GM23338 (cell line): ENCODE results near the gene ARHGAP32. TPM values are rescaled to one million over a fixed set of nuclear protein-coding genes. Genes with fewer than 3 reads are reported as not detected.
"Not testable (repeated sequence)": the region's sequence is repeated elsewhere in the genome, so short reads cannot be mapped to it uniquely, and the experiment has no call there.

Source experiments
- ATAC-seq: fragments of 200-7000 bp; cut with Tn5 transposase; 3 replicates; pipeline ENCODE4 v1.9.1; 2020
- DNase-seq: peaks from one replicate; pipeline ENCODE4 v3.0.0-alpha.2; 2015; ENCODE audit warnings: low spot score
- H2AFZ ChIP-seq: fragments of 200-600 bp; sonication (generic); 2 replicates; pipeline ENCODE4 v1.8.0; 2016; ENCODE audit warnings: antibody characterized with exemption, mild to moderate bottlenecking, moderate library complexity
- H3F3A ChIP-seq: fragments of 200-600 bp; sonication (generic); replicated peaks from 2 replicates; pipeline ENCODE4 v1.8.0; 2017; ENCODE audit warnings: antibody characterized with exemption, mixed run types, low read depth
- H3K27ac ChIP-seq: fragments of 200-600 bp; sonication (generic); 2 replicates; pipeline ENCODE4 v1.6.1; 2016; ENCODE audit warnings: low read depth
- H3K27me3 ChIP-seq: fragments of 200-600 bp; sonication (generic); 2 replicates; pipeline ENCODE4 v1.8.0; 2016; ENCODE audit warnings: mild to moderate bottlenecking, mixed run types, moderate library complexity; ENCODE audit not compliant: insufficient read depth
- H3K36me3 ChIP-seq: fragments of 200-600 bp; sonication (generic); 2 replicates; pipeline ENCODE4 v1.8.0; 2016; ENCODE audit warnings: mild to moderate bottlenecking; ENCODE audit not compliant: insufficient read depth
- H3K4me1 ChIP-seq: fragments of 200-600 bp; sonication (generic); 2 replicates; pipeline ENCODE4 v1.8.0; 2016; ENCODE audit warnings: mild to moderate bottlenecking, moderate library complexity; ENCODE audit not compliant: insufficient read depth
- H3K4me2 ChIP-seq: fragments of 200-600 bp; sonication (generic); 2 replicates; pipeline ENCODE4 v1.7.1; 2017; ENCODE audit warnings: mixed run types
- H3K4me3 ChIP-seq: fragments of 200-600 bp; sonication (generic); 2 replicates; pipeline ENCODE4 v1.6.1; 2016; ENCODE audit warnings: mixed run types
- H3K79me2 ChIP-seq: fragments of 200-600 bp; sonication (generic); replicated peaks from 2 replicates; pipeline ENCODE4 v1.8.0; 2017; ENCODE audit warnings: mild to moderate bottlenecking; ENCODE audit not compliant: insufficient read depth
- H3K9me2 ChIP-seq: fragments of 200-600 bp; sonication (generic); 2 replicates; pipeline ENCODE4 v1.8.0; 2017; ENCODE audit not compliant: insufficient read depth
- H4K20me1 ChIP-seq: fragments of 200-600 bp; sonication (generic); replicated peaks from 2 replicates; pipeline ENCODE4 v1.8.0; 2017; ENCODE audit warnings: mild to moderate bottlenecking; ENCODE audit not compliant: insufficient read depth
- H3K27ac Mint-ChIP-seq: 2 replicates; pipeline ENCODE4 v1.8.0; 2020; ENCODE audit warnings: inconsistent platforms, mild to moderate bottlenecking, moderate library complexity, mixed read lengths
- H3K27me3 Mint-ChIP-seq: 3 replicates; pipeline ENCODE4 v1.8.0; 2022; ENCODE audit warnings: low read depth, mild to moderate bottlenecking, moderate library complexity, mixed read lengths, inconsistent platforms; ENCODE audit not compliant: insufficient read depth, poor library complexity
- H3K36me3 Mint-ChIP-seq: 3 replicates; pipeline ENCODE4 v1.8.0; 2021; ENCODE audit warnings: low read depth, mild to moderate bottlenecking, inconsistent platforms, moderate library complexity, mixed read lengths
- H3K4me1 Mint-ChIP-seq: 3 replicates; pipeline ENCODE4 v1.8.0; 2020; ENCODE audit warnings: mild to moderate bottlenecking, inconsistent platforms, mixed read lengths
- H3K4me3 Mint-ChIP-seq: 3 replicates; pipeline ENCODE4 v1.8.0; 2021; ENCODE audit warnings: moderate library complexity, mild to moderate bottlenecking, inconsistent platforms, mixed read lengths
- H3K9me3 Mint-ChIP-seq: 3 replicates; pipeline ENCODE4 v1.8.0; 2020; ENCODE audit warnings: moderate library complexity, mild to moderate bottlenecking, inconsistent platforms, mixed read lengths
- CREB1 ChIP-seq: fragments of 250-450 bp; sonication (Bioruptor Pico); IDR thresholded peaks from 2 replicates; pipeline ENCODE4 v1.5.0; 2020; ENCODE audit warnings: low read depth, mild to moderate bottlenecking, moderate library complexity
- CTCF ChIP-seq, 2 experiments: fragments of 200-600 bp in 1 of 2; sonication (generic) in 1 of 2; conservative IDR thresholded peaks; 2 replicates each; pipeline versions ENCODE4 v1.5.1 to v1.6.1; 2016 to 2017; ENCODE audit warnings: antibody characterized with exemption in 2 of 2, low read depth in 2 of 2, mild to moderate bottlenecking in 2 of 2, moderate library complexity in 1 of 2
- ETS1 ChIP-seq: IDR thresholded peaks from 2 replicates; pipeline ENCODE4 v1.6.1; 2016; ENCODE audit warnings: antibody characterized with exemption
- EZH2 ChIP-seq: fragments of 200-600 bp; sonication (generic); IDR thresholded peaks from one replicate; pipeline ENCODE4 v1.8.0; 2017; ENCODE audit warnings: antibody characterized with exemption, mild to moderate bottlenecking, low read depth; ENCODE audit not compliant: unreplicated experiment
- EZH2phosphoT487 ChIP-seq: fragments of 200-600 bp; sonication (generic); IDR thresholded peaks from one replicate; pipeline ENCODE4 v1.8.1; 2018; ENCODE audit warnings: antibody characterized with exemption; ENCODE audit not compliant: unreplicated experiment
- JUNB ChIP-seq: IDR thresholded peaks from one replicate; pipeline ENCODE4 v1.6.1; 2016; ENCODE audit warnings: antibody characterized with exemption; ENCODE audit not compliant: unreplicated experiment
- NANOG ChIP-seq: IDR thresholded peaks from 2 replicates; pipeline ENCODE4 v1.6.1; 2016; ENCODE audit warnings: antibody characterized with exemption, borderline replicate concordance
- POLR2AphosphoS5 ChIP-seq: IDR thresholded peaks from 2 replicates; pipeline ENCODE4 v1.6.1; 2016; ENCODE audit warnings: antibody characterized with exemption, low read depth
- STAT1 ChIP-seq: IDR thresholded peaks from one replicate; pipeline ENCODE4 v1.6.1; 2016; ENCODE audit warnings: antibody characterized with exemption; ENCODE audit not compliant: unreplicated experiment
- ZNF114 ChIP-seq: fragments of 250-450 bp; sonication (Bioruptor Pico); IDR thresholded peaks from 2 replicates; pipeline ENCODE4 v1.5.0; 2020; ENCODE audit warnings: mild to moderate bottlenecking, moderate library complexity
- ZNF331 ChIP-seq: fragments of 250-450 bp; sonication (Bioruptor Pico); IDR thresholded peaks from 2 replicates; pipeline ENCODE4 v1.5.0; 2020; ENCODE audit warnings: low read depth, mild to moderate bottlenecking, moderate library complexity
- ZNF462 ChIP-seq: fragments of 250-450 bp; sonication (Bioruptor Pico); IDR thresholded peaks from 2 replicates; pipeline ENCODE4 v1.5.0; 2020; ENCODE audit warnings: mild to moderate bottlenecking, moderate library complexity
- polyA plus RNA-seq: library from polyadenylated mRNA; unstranded; fragments of >200 nt; fragmentation: Nextera tagmentation; extraction: Ambion mirVana; gene quantifications from 2 replicates; pipeline ENCODE4 v1.2.1, GENCODE V29; 2016
- total RNA-seq: library from RNA; depleted of rRNA; stranded (reverse); fragments of >200 nt; shearing (Covaris generic); gene quantifications from 2 replicates; pipeline ENCODE4 v1.2.3, GENCODE V29; 2014

ARHGAP32 gene
- total and polyA plus RNA-seq, 2 experiments from 2014 or later, result 3.9 to 17.2 TPM

GRCh38 chr11:129163714-129164164, 28.4 kb downstream of the ARHGAP32 start (continued):
- TF ChIP-seq ZNF462 (CRISPR knock-in tag), result no peak
- no peak for TF ChIP-seq ZNF331
- no peak for TF ChIP-seq EZH2
- TF ChIP-seq EZH2phosphoT487, result no peak
- TF ChIP-seq POLR2AphosphoS5, result no peak
- no peak for TF ChIP-seq CTCF (conservative IDR thresholded peaks at IDR 0.05; ENCODE audit: low read depth in 2 of 2)
- no peak for TF ChIP-seq ETS1
- TF ChIP-seq ZNF114, result no peak
- TF ChIP-seq CREB1 (CRISPR knock-in tag), result no peak
- TF ChIP-seq STAT1, result no peak
- TF ChIP-seq NANOG, result no peak
- no peak for TF ChIP-seq JUNB

GRCh38 chr11:129157080-129157479, 35.0 kb downstream of the ARHGAP32 start:
- Histone ChIP-seq H3K4me1 (peaks cover 19% of the 10 kb centered on the region; the same call in 1 of the 2 replicates), H3K79me2 (peaks cover 36% of the 10 kb centered on the region)
- ATAC-seq, H3K4me3 ChIP-seq, H3K4me3 Mint-ChIP-seq, H3K9me3 Mint-ChIP-seq, H3K36me3 ChIP-seq, H3K27me3 ChIP-seq, H2AFZ ChIP-seq, H3F3A ChIP-seq, H3K27ac ChIP-seq, H3K4me2 ChIP-seq, H3K27ac Mint-ChIP-seq, H3K9me2 ChIP-seq, H4K20me1 ChIP-seq, H3K27me3 Mint-ChIP-seq, DNase-seq: not testable (repeated sequence)
- peaks cover 35% of the 10 kb centered on the region for H3K36me3 Mint-ChIP-seq
- peaks cover 21% of the 10 kb centered on the region for H3K4me1 Mint-ChIP-seq
